ENCODE data around the gene KIF2C.
"Not testable (repeated sequence)": the region's sequence is repeated elsewhere in the genome, so short reads cannot be mapped to it uniquely, and the experiment has no call there.

KIF2C gene

GRCh38 chr1:44720281-44720680 is 19.4 kb upstream of the KIF2C start:
- no peak for DNase-seq

GRCh38 chr1:44721485-44722361 is 17.9 kb upstream of the KIF2C start:
- DNase-seq, result peak; percentile 89

GRCh38 chr1:44723064-44723463 is 16.6 kb upstream of the KIF2C start:
- no peak for DNase-seq

GRCh38 chr1:44723496-44724295 is 15.9 kb upstream of the KIF2C start:
- DNase-seq, result no peak

- no peak for DNase-seq
Observed at GRCh38 chr1:44724296-44724954, 15.2 kb upstream of the KIF2C start.

- DNase-seq, result no peak
Observed at GRCh38 chr1:44724955-44725698, 14.5 kb upstream of the KIF2C start.

GRCh38 chr1:44730741-44731512 is 8.7 kb upstream of the KIF2C start, which contains the start of gene RNU5D-1:
Gene RNU5D-1 (minus strand): TSS chr1:44731170.
- DNase-seq, result peak; percentile 97

- DNase-seq, result peak; percentile 77
Observed at GRCh38 chr1:44733365-44733764, 6.3 kb upstream of the KIF2C start.

- no peak for DNase-seq
Observed at GRCh38 chr1:44733784-44734183, 5.9 kb upstream of the KIF2C start.

- no peak for DNase-seq
Observed at GRCh38 chr1:44735992-44736391, 3.6 kb upstream of the KIF2C start.

- DNase-seq, result not testable (repeated sequence)
Observed at GRCh38 chr1:44738953-44739306, 707 bp upstream of the KIF2C start.

GRCh38 chr1:44740179-44740617 is 561 bp downstream of the KIF2C start:
- DNase-seq, result no peak

- DNase-seq, result peak; percentile 27
Observed at GRCh38 chr1:44743211-44743610, 3.6 kb downstream of the KIF2C start.

GRCh38 chr1:44747878-44748277 is 8.2 kb downstream of the KIF2C start:
- no peak for DNase-seq

- no peak for DNase-seq
Observed at GRCh38 chr1:44757420-44757819, 17.8 kb downstream of the KIF2C start.

- DNase-seq, result no peak
Observed at GRCh38 chr1:44759077-44759476, 19.4 kb downstream of the KIF2C start.

GRCh38 chr1:44760876-44761275 is 21.2 kb downstream of the KIF2C start:
- no peak for DNase-seq

- not testable (repeated sequence) for DNase-seq
Observed at GRCh38 chr1:44766421-44766820, 26.8 kb downstream of the KIF2C start.

- peak; percentile 94 for DNase-seq
Observed at GRCh38 chr1:44775078-44775929, 35.7 kb downstream of the KIF2C start, which contains the start of gene RPS8. Gene RPS8 (plus strand): TSS chr1:44775540. CDS start chr1:44775597, 57 bp downstream.

- DNase-seq, result no peak
Observed at GRCh38 chr1:44775930-44776729, 36.5 kb downstream of the KIF2C start.
